Measurements from ENCODE around the gene TTC12.
"Not testable (repeated sequence)": the region's sequence is repeated elsewhere in the genome, so short reads cannot be mapped to it uniquely, and the experiment has no call there.

The TTC12 gene

DNA sequence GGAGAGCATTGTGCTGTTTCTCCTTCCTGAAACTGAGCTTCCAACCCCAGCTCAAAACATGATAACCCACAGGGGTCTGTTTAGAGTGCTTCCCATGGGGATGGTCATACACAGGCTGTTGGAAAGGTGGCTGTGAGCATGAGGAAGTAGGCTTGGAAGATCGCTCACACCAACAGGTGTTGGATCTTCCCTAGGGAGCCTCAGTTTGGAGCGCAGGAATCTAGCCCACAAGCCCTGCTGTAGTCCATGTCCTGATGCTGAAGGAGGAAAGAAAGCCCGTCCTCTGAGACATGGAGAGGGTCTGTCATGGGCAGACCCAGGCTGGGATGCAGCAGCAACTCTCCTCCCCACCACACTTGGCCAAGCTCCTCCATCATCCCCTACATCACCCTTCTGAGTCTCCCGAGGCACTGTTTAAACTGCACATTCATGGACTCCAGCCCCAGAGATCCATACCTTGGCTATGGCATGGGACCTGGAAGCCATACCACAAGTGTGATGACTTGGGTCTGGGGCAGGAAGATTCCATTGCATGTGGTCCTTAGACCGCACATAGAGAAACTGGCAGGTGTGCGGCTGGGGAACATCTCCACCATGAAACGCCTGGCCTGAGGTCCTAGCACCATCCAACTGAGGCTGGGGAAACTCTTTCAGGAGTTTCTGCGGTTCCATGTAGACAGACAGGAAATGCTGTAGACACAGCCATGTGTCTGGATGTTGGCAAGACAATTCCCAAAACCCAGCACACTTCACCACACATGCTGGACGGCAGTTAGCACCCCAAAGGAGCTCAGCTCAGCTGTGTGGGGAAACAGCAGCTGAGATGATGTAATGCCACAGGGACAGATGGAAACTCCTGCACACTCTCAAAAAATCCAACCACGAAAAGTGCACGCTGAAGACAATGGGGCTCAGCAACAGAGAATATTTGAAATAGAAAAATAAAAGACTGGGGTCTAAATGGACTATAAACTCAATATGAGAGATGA lies 27.6 kb upstream of the TTC12 start:
- DNase-seq, result no peak

DNA sequence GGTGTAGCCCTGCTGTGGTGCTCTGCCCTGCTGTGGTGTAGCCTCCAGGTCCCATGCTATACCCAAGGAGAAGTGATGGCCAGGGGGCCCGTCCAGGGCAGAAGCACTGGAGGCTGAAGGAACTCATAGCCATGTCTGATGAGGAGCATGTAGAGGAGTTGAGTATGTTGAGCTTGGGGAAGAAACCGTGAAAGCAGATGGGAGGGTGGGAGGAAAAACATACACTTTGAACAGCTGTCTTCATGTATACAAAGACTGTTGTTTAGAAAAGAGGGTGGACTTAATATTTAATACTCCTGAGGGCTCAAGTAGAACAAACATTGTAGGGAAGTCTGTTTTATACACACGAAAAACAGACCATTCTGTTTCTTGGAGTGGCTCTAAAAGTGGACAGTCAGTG lies 26.6 kb upstream of the TTC12 start:
- DNase-seq, result no peak

DNA sequence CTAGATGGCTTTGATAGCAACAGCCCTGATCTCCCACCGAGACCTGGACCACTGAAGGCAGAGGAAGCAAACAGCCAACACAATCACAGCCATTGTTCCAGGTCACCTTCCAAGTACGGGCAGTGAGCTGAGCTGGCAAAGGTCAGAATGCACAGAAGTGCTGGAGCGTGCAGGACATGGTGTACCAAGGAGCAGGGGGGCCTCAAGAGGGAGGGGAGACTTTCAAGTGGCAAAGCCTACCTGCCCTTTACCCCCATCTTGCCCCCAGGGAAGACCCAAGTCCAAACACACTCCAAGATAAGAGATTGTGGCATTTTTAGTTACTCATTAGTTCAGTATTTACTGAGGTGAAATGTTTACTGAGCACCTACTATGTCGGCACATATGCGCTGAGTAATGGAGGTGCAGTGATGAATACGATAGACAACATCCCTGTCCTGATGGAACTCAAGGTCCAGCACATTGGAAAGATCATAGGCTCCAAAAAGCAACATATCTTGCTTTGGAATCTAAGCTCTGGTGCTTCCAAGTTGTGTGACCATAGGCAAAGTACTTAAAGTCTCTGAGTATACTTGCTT lies 26.0 kb upstream of the TTC12 start:
- DNase-seq, result no peak

DNA sequence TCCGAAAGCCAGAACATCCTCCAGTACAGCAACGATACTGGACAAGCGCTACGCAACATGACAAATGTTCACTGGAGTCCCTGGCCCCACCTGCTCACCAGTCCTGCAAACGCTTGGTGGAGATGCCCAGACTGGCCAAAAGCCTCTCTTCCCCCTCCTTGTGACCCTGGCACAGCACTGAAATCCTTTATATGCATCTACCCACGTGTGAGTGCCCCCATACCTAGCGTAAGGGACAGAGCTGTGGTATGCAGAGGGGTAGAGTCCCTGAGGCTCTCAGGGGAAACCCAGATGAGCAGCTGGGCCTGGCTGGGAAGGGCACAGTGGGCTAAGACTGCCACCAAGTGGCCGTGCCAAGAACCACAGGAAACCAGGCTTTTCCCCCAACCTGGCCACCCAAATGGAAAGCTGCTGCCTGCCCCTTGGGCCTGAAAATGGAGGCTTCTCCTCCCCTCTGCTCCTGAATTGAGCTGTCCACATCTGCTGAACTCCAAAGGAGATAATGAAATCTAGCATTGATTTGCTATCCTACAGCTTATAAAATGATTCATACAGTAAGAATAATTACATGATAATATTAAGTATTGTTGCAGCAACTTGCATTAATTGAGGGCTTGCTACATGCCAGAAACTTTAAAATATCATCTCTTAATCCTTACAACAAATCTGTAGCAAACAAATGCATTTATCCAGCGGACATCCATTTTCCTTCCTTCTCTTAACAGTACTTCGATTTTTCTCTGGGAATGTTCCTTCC lies 24.8 kb upstream of the TTC12 start:
- peak; percentile 6 for DNase-seq

DNA sequence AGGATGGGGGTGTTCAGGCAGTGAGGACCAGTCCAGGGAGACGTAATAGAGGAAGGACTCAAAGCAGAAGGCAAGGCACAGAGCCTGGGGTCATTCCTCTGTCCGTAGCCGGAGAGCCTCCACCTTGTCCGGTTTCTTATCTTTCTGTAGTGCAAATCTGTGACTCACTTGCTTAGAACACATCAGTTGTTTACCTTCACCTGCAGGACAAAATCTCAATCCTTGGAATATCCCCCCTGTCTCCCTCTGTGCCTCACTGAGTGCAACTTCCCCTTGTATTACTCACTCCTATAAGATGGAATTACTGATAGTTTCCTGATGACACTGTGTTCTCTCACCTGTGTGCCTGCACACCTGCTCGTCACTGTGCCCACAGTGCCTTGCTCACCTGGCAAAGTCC lies 20.4 kb upstream of the TTC12 start:
- DNase-seq, result no peak

DNA sequence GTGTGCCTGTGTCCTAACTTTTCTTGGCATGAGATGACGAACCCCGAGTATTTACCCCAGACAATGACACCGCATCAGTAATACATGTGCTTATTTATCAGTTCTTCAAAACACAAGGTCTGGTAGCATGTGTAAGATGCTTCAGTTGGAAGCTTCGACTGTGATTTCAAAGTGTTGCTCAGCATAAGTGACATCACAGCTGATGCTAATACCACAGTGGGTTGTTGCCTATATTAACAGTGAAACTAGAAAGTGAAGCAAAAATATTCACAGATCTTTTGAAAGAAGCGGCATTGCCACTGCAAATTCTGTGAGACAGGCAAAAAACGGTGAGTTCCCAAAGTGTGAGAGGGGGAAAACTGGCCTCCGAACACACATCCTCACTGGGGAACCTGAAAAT lies 18.4 kb upstream of the TTC12 start:
- DNase-seq, result no peak

DNA sequence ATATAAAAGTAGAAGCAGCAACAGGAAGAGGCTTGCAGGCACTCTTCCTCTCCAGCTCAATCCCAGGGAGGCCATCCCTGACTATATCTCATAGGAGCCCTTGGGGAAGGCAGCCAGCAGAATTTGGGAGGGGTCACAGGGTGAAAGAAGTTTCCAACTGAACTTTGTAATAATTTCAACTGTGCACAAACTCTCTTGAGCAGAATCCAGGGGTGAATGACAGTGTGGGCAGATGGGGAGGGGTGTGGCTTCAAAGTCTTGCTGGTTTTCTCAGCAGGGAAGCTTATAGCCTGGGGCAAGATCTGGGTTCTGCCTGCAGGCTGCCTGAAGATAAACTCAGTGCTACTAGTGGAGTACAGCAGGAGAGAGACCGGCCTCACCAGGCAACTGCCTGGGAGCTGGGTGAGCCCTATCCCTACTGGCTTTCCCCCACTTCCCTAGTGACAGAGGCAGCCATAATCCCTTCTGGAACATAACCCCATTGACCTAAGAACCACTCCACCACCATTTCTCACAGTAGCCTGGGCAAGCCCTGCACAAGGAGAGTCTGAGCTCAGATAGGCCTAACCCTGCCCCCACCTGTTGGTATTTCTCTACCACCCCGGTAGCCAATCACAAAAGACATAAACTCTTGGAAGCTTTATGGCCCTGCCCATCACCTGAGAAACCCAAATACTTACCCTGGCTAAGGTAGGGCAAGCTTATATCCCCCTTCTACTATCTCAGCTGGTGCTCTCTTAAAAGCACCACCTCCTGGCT lies 17.8 kb upstream of the TTC12 start:
- DNase-seq, result peak; percentile 21

DNA sequence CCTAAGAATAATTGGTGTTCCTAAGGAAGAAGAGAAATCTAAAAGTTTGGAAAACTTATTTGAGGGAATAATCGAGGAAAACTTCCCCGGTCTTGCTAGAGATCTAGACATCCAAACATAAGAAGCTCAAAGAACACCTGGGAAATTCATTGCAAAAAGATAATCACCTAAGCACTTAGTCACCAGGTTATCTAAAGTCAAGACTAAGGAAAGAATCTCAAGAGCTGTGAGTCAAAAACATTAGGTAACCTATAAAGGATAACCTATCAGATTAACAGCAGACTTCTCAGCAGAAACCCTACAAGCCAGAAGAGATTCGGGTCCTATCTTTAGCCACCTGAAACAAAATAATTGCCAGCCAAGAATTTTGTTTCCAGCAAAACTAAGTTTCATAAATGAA lies 15.9 kb upstream of the TTC12 start:
- DNase-seq, result not testable (repeated sequence)

DNA sequence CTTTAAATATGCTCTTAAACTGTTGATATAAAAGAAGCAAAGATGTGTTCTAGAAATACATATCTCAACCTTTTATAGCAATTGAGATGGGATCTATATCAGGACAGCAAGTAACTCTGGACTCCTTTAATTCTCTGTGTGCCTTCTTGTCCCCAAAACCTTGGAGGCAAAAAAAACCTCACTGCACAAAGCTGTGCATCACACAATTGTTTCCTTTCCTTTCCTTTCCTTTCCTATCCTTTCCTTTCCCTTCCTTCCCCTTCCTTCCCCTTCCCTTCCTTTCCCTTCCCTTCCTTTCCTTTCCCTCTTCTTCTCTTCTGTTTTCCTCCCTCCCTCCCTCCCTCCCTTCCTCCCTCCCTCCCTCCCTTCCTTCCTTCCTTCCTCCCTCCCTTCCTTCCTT lies 9.5 kb upstream of the TTC12 start:
- no peak for DNase-seq

DNA sequence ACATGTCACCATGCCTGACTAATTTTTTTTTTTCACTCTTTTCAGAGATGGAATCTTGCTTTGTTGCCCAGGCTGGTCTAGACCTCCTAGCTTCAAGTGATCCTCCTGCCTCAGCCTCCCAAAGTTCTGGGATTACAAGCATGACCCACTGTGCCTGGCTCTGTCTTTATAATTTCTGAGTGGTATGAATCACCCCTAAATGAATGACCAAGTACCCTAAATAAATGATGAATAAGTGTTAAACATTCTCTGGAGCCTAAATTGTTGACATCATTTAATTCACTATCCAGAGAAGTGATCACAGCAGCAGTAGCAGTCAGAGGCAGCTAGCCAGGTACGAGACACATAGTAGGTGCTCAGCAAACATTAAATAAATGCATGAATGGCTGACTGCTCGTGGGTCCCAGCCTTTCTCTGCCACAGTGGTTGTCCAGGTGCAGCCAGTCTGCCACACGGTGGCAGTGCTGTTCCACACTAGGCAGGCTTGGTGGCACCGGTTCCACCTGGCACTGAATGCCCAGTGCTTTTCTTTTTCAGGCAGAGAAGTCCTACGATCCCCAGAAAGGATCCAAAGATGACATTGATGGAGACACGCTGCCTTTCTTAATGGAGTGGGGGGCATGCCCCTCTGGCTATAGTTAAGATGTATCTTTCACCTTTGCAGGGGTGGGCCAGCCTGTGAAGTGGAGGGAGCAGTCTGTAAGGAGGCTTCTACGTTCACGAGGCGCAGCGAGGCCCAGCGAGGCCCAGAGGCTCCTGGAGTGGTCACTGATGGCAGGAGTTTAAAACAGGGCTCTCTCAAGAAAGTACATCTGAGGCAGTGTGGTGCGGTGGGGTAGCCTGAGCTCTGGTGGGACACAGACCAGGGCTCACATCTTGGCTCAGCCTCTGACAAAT lies 8.7 kb upstream of the TTC12 start:
- peak; percentile 18 for DNase-seq

DNA sequence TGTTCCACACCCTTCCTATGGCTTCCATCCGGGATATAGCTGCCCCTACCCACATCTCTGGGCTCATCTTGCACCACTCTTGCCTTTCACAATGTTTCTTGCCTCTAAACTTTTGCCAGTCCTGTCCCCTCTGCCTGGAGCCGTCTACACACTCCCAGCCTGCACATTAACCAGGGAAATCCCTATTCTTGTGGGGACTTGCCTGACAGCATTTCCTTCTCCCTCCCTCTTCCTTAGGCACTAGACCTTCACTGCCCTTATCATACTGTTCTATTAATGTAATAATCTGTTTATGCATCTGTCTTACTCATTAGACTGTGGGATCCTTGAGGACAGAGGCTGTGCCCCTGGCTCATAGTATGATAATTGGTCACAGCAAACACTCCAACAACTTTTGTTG lies 5.8 kb upstream of the TTC12 start:
- no peak for DNase-seq

DNA sequence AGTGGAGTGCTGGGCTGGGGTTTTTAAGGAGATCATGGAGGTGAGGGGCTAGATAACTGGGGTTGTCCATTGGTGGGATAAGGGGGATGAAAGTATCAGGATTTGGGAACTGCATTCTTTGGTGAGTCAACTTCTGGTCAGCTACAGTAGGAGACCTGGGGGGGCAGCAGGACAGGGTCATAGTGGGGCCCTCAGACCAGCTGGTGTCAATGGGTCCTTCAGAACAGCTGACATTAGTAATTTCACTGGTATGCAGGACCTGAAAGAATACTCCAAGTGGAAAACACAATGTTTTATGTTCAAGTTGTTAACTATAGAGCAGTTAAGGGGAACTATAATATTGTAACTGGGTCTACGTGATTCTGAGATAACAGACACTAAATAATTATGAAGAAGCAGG lies 2.8 kb upstream of the TTC12 start:
- DNase-seq, result no peak

DNA sequence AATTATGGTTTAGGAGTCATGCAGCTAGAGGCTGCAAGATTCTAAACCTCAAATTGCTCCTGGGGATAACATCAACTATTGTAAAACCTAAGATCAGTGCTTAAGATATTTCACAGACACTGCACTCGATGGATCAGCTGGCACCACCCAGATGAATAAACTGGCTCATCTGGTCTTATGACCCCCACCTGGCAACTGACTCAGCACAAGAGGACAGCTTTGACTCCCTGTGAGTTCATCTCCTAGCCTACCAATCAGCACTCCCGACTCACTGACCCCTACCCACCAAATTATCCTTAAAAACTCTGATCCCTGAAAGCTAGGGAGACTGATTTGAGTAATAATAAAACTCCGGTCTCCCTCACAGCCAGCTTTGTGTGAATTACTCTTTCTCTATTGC lies 782 bp upstream of the TTC12 start:
- no peak for DNase-seq

DNA sequence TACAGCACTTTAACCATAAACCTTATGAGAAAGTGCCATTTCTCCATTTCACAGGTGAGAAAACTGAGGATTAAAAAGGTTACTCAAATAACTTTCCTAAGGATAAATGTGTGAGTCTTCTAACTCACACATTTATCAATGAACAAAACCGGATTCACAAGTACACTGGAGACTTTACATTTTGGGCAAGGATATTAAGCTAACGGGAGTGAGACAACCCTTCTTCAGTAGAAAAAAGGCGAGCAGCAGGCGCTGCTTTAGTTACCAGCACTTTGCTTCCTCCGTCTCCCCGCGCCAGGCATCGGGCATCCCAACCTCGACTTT lies 356 bp upstream of the TTC12 start:
- DNase-seq, result no peak

DNA sequence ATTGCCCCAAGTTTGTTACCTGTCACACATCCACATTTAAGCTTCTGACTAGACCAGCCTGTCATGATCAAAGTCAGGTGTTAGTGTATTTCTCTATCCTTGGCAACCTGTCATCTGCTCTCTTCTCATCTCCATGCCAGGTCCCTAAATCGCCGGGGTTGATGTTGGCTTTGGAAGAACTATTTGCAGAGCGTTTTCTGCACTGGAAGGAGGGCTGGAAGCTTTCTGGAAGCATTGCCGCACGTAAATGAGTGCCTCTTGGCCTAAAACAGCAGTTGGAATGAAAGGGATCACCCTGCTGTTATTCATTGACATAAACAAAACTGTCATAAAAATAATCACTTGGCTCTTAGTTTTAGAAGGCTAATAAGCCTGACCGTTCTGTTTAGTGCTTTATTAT lies 1.4 kb downstream of the TTC12 start:
- DNase-seq, result no peak

DNA sequence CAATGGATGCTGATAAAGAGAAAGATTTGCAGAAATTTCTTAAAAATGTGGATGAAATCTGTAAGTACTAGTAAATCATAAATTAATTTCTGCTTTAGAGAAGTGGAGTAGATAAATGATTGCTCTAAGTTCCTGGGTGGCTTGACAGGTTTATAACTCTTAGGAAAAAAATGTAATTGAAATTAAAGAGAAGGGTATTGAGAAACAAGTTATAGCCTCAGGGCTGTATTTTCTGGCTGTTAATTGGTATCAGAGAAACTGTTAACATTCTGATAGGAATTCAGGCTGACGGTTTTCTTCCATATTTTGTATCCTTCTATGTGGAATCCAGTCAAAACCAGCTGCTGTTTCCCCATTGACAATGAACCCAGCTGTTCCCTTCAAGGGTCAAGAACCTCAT lies 1.9 kb downstream of the TTC12 start:
- no peak for DNase-seq

DNA sequence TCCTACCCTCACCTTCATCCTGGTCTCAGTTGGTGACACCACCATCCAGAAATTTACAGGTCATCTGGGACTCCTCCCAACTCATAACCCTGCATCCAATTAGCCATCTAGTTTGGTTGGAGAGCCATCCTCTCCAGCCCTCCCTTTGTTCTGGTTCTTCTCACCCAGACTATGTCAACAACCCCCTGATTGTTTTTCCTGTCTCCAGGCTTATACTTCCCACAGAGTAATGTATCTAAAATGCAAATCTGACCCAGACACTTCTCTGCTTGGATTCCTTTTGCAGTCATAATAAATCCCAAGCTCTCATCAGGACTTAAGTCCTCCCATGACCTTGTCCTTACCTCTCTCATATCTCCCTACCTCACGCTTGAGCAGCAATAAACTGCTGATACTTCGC lies 3.0 kb downstream of the TTC12 start:
- no peak for DNase-seq

DNA sequence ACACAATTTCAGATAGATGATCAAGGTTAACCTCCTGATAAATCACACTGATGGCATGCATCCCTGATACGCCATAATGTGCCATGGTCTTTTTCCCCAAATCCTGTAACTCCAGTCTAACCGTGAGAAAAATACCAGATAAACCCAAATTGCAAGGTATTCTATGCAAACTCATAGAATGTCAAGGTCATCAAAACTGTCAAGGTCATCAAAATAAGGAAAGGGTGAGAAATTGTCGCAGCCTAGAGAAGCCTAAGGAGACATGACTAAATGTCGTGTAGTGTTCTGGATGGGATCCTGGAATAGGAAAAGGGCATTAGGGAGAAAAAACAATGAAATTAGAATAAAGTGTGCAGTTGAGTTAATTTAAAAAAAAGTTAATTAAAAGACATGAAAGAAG lies 4.7 kb downstream of the TTC12 start:
- DNase-seq, result no peak

DNA sequence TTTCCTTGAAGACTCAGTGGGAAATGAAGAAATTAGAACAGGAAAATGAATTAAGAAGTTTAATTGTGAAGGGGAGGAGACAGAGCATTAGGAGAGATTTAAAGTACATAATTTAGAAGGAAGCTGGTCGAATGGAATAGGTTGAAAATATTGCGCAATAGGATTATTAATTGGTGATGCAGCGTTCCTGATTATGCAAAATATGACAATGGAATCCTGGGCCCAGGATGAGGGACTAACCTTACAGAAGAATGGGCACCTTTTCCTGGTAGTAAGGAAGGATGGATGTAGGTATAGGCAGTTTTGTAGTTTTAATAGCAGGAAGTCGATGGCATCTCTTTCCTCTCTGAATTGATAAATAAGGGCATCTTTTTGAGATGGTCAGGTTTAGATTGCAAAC lies 7.8 kb downstream of the TTC12 start:
- DNase-seq, result no peak

DNA sequence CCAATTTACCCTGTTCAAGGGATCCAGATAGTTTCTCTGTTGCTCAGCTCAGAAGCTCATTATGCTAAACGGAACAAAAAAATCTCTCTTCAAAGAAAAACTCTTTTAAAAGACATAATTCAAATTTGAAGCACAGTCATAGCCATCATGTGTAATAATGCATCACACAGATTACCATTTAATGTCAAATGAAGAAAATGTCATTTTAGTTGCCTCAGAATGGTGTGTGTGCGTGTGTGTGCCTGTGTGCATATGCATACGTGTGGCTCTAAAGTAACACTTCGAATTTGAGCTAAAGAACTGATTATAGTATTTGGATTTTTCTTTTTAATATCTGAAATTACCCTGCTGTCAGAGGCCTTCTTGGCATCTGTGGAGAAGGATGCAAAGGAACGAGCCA lies 9.9 kb downstream of the TTC12 start:
- no peak for DNase-seq

DNA sequence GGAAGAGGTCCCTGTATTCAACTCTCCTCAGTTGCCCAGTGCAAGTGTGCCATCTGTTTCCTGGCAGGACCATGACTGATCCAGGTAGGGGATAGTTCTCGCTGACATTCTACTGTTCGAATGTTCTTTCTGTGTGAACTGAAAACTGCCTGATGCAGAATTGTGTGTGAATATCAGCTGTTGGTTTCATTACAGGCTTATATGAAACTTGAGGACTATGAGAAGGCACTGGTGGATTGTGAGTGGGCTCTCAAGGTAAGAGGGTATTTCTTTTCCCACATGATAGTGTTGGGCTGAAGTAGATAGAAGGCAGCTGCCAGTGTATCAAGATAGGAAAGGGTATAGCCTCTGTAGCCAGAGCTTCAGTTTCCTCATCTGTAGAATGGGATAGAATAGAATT lies 15.3 kb downstream of the TTC12 start:
- no peak for DNase-seq

DNA sequence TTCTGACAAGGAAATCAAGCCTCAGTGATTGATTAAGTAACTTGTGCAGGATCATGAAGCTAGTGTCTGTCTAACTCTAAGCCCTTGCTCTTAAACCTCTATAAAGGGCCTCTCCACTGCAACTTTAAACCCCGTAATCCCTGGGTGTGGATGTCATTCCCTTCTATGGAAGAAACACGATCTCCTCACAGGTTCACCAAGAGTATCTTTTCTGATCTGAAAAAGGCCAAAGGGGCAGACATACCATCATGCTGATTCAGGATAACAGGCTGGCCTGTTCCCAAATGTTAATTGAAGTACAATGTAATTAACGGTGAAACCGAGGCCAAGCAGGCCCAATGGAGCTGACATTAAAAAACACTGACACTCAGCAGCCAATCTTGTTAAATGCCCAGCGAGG lies 17.1 kb downstream of the TTC12 start:
- no peak for DNase-seq

All from DMS 273 treated with DMSO at 0.1 percent for 48 hours (cell line).